Endodermal cell (in vitro differentiated cells): ENCODE results near the gene NPPC. TPM values are rescaled to one million over a fixed set of nuclear protein-coding genes. Genes with fewer than 3 reads are reported as not detected.

Experiments used
- DNase-seq: peaks from one replicate; pipeline ENCODE4 v3.0.0-alpha.2; 2017
- H3K27ac ChIP-seq: 2 replicates; pipeline ENCODE4 v1.5.1; 2013; ENCODE audit warnings: mild to moderate bottlenecking, low read depth, low read length, moderate library complexity
- H3K27me3 ChIP-seq: 2 replicates; pipeline ENCODE4 v1.6.1; 2013; ENCODE audit warnings: mild to moderate bottlenecking, low read length, moderate library complexity; ENCODE audit not compliant: insufficient read depth, control insufficient read depth, poor library complexity, severe bottlenecking
- H3K36me3 ChIP-seq: 2 replicates; pipeline ENCODE4 v1.7.0; 2013; ENCODE audit warnings: mild to moderate bottlenecking, low read length, moderate library complexity; ENCODE audit not compliant: control insufficient read depth, insufficient read depth
- H3K4me1 ChIP-seq: one replicate; pipeline ENCODE4 v1.7.0; 2013; ENCODE audit warnings: low read length; ENCODE audit not compliant: control insufficient read depth, insufficient read depth
- H3K4me3 ChIP-seq: 2 replicates; pipeline ENCODE4 v1.5.1; 2013; ENCODE audit warnings: mild to moderate bottlenecking, low read length, moderate library complexity
- H3K9ac ChIP-seq: 2 replicates; pipeline ENCODE4 v1.6.1; 2013; ENCODE audit warnings: mild to moderate bottlenecking, low read length, moderate library complexity; ENCODE audit not compliant: poor library complexity, severe bottlenecking; ENCODE audit errors: extremely low read depth
- H3K9me3 ChIP-seq: 2 replicates; pipeline ENCODE4 v1.6.1; 2013; ENCODE audit warnings: mild to moderate bottlenecking, low read length, moderate library complexity; ENCODE audit not compliant: control insufficient read depth
- H3K27ac Mint-ChIP-seq: 2 replicates; pipeline ENCODE4 v1.8.0; 2020; ENCODE audit warnings: mixed read lengths
- H3K27me3 Mint-ChIP-seq: 2 replicates; pipeline ENCODE4 v1.8.0; 2021; ENCODE audit warnings: mild to moderate bottlenecking, mixed read lengths; ENCODE audit not compliant: insufficient read depth
- H3K36me3 Mint-ChIP-seq: 2 replicates; pipeline ENCODE4 v1.8.0; 2020; ENCODE audit warnings: low read depth, mixed read lengths
- H3K4me1 Mint-ChIP-seq: 2 replicates; pipeline ENCODE4 v1.8.0; 2020; ENCODE audit warnings: mixed read lengths
- H3K4me3 Mint-ChIP-seq: 2 replicates; pipeline ENCODE4 v1.8.0; 2020; ENCODE audit warnings: mild to moderate bottlenecking, moderate library complexity, mixed read lengths
- H3K9me3 Mint-ChIP-seq: 2 replicates; pipeline ENCODE4 v1.8.0; 2020; ENCODE audit warnings: mild to moderate bottlenecking, mixed read lengths
- CTCF ChIP-seq: fragments of 200-600 bp; sonication (generic); conservative IDR thresholded peaks from 2 replicates; pipeline ENCODE4 v1.5.0; 2021; ENCODE audit warnings: antibody characterized with exemption, mild to moderate bottlenecking
- WGBS, 2 experiments: methylation state at CpG; one replicate each; pipeline versions ENCODE4 v1.1.5 to v1.1.7; 2013; ENCODE audit warnings: missing lambda C conversion rate in 2 of 2, mixed read lengths in 1 of 2; ENCODE audit not compliant: insufficient coverage in 1 of 2, insufficient read length in 1 of 2; 5-methylcytosine and 5-hydroxymethylcytosine counted together
- total RNA-seq, 2 donors: library from RNA; stranded (reverse); fragmentation: NEBNext Ultra II Directional in 1 of 2; extraction: Animal tissue kit (Norgen Biotek cat#: 25700) in 1 of 2; gene quantifications; 2 replicates in 1 of 2; 3 replicates in 1 of 2; pipeline ENCODE4 v1.2.1, GENCODE V29; 2021

The NPPC gene
- total RNA-seq, 2 donors from 2014 or later: 0.84 TPM; not detected in 1

- Histone ChIP-seq H3K36me3 (no peaks in the 10 kb centered on the region), H3K27ac (no peak overlapping the region), H3K9me3 (no peaks in the 10 kb centered on the region), H3K4me3 (no peak overlapping the region), H3K27me3 (peaks cover 12% of the 10 kb centered on the region), H3K9ac (no peak overlapping the region), H3K4me1 (no peaks in the 10 kb centered on the region)
- WGBS, 2 experiments: 89 to 90% methylated on average over 4 to 8 of the region's 8 CpGs
- no peak overlapping the region for H3K4me3 Mint-ChIP-seq
- no peaks in the 10 kb centered on the region for H3K9me3 Mint-ChIP-seq
- peak overlapping the region; percentile 30 for H3K27ac Mint-ChIP-seq
- no peak for DNase-seq
- H3K4me1 Mint-ChIP-seq: no peaks in the 10 kb centered on the region
- H3K36me3 Mint-ChIP-seq: no peaks in the 10 kb centered on the region
- no peak for TF ChIP-seq CTCF
- peaks cover 22% of the 10 kb centered on the region for H3K27me3 Mint-ChIP-seq
Observed at GRCh38 chr2:231934441-231935206, 8.4 kb upstream of the NPPC start.

- no peaks in the 10 kb centered on the region for H3K4me1 ChIP-seq
- H3K27ac ChIP-seq: no peak overlapping the region
- Mint-ChIP-seq H3K27me3 (peaks cover 29% of the 10 kb centered on the region), H3K9me3 (no peaks in the 10 kb centered on the region), H3K36me3 (no peaks in the 10 kb centered on the region), H3K4me3 (no peak overlapping the region), H3K27ac (no peak overlapping the region), H3K4me1 (no peaks in the 10 kb centered on the region)
- DNase-seq: no peak
- H3K36me3 ChIP-seq: no peaks in the 10 kb centered on the region
- peaks cover 15% of the 10 kb centered on the region for H3K27me3 ChIP-seq
- no peaks in the 10 kb centered on the region for H3K9me3 ChIP-seq
- no peak overlapping the region for H3K9ac ChIP-seq
- TF ChIP-seq CTCF: no peak
- no peak overlapping the region for H3K4me3 ChIP-seq
- WGBS, 2 experiments: 90 to 96% methylated on average over 2 to 13 of the region's 13 CpGs
Observed at GRCh38 chr2:231933916-231934401, 7.8 kb upstream of the NPPC start.

- no peak overlapping the region for H3K9ac ChIP-seq
Observed at GRCh38 chr2:231932985-231933915, 7.1 kb upstream of the NPPC start.

More at GRCh38 chr2:231932985-231933915, 7.1 kb upstream of the NPPC start:
- Histone ChIP-seq H3K4me1 (no peaks in the 10 kb centered on the region), H3K4me3 (no peak overlapping the region), H3K9me3 (no peaks in the 10 kb centered on the region), H3K27me3 (peaks cover 22% of the 10 kb centered on the region), H3K27ac (no peak overlapping the region), H3K36me3 (no peaks in the 10 kb centered on the region)
- 87 to 90% methylated on average over 10 to 15 of the region's 15 CpGs for WGBS, 2 experiments
- Mint-ChIP-seq H3K9me3 (no peaks in the 10 kb centered on the region), H3K27ac (no peak overlapping the region), H3K4me3 (no peak overlapping the region), H3K36me3 (no peaks in the 10 kb centered on the region), H3K4me1 (no peaks in the 10 kb centered on the region), H3K27me3 (peaks cover 36% of the 10 kb centered on the region)
- no peak for DNase-seq
- peak; percentile 25 for TF ChIP-seq CTCF
